Body of pancreas (tissue), 4 donors: ENCODE measurements around the gene NAMPT.

Source experiments
- POLR2A ChIP-seq, 3 donors: fragments of 450-650 bp; IDR thresholded peaks; one replicate each; pipeline ENCODE4 v1.6.1; 2016; ENCODE audit warnings: antibody characterized with exemption in 3 of 3, mild to moderate bottlenecking in 2 of 3
- TF ChIP-seq, protein P1 (sequence below), 7 experiments: fragments of 450-650 bp in 4 of 7; fragments of 200-600 bp in 3 of 7; sonication (generic) in 3 of 7; IDR thresholded peaks; one replicate each; pipeline ENCODE4 v1.5.1; 2016 to 2019; ENCODE audit warnings: antibody characterized with exemption in 7 of 7

- TF ChIP-seq, protein P1, sequence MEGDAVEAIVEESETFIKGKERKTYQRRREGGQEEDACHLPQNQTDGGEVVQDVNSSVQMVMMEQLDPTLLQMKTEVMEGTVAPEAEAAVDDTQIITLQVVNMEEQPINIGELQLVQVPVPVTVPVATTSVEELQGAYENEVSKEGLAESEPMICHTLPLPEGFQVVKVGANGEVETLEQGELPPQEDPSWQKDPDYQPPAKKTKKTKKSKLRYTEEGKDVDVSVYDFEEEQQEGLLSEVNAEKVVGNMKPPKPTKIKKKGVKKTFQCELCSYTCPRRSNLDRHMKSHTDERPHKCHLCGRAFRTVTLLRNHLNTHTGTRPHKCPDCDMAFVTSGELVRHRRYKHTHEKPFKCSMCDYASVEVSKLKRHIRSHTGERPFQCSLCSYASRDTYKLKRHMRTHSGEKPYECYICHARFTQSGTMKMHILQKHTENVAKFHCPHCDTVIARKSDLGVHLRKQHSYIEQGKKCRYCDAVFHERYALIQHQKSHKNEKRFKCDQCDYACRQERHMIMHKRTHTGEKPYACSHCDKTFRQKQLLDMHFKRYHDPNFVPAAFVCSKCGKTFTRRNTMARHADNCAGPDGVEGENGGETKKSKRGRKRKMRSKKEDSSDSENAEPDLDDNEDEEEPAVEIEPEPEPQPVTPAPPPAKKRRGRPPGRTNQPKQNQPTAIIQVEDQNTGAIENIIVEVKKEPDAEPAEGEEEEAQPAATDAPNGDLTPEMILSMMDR (IDR thresholded peaks at IDR 0.05): no peak
- TF ChIP-seq POLR2A (IDR thresholded peaks at IDR 0.05): no peak
Observed at GRCh38 chr7:106216517-106216922, 68.3 kb downstream of the NAMPT start.
